ENCODE measurements around the gene OGA. TPM values are rescaled to one million over a fixed set of nuclear protein-coding genes. Genes with fewer than 3 reads are reported as not detected.
A peak's percentile ranks its signal among the peaks of the same experiment; 100 is the strongest.

OGA gene
- total and polyA plus RNA-seq, 9 of the 15 experiments (the other 6 are each of a cell fraction or from before 2014, with no cell fraction given): 13.5 to 73.5 (median 59.5) TPM

DNA sequence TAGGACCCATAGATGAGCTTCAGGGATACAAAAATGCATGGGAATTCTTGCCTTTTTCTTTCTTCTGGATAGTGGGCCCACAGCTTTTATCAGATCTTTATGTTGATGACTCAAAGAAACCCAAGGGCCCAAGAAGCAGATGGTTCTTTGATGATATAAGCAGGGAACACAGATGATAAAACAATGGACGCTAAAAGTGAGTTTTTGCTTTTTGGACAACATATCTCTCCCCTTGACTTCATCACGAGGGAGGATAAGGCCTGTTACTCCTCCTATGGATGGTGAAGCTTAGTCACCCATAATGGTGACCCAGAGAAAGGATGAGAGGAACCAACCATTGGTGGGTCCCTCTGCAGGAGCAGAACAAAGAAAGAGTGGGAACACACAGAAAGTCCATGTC is 6.5 kb upstream of the OGA start (continued):
- TF ChIP-seq DEAF1 (CRISPR knock-in tag; IDR thresholded peaks at IDR 0.05): no peak
- TF ChIP-seq STAT5B (CRISPR knock-in tag; IDR thresholded peaks at IDR 0.05): no peak
- TF ChIP-seq HBP1 (CRISPR knock-in tag; IDR thresholded peaks at IDR 0.05): no peak
- peak; percentile 65 for TF ChIP-seq STAT5A (IDR thresholded peaks at IDR 0.05; ENCODE audit: borderline replicate concordance, low read length)
- TF ChIP-seq, protein P1, sequence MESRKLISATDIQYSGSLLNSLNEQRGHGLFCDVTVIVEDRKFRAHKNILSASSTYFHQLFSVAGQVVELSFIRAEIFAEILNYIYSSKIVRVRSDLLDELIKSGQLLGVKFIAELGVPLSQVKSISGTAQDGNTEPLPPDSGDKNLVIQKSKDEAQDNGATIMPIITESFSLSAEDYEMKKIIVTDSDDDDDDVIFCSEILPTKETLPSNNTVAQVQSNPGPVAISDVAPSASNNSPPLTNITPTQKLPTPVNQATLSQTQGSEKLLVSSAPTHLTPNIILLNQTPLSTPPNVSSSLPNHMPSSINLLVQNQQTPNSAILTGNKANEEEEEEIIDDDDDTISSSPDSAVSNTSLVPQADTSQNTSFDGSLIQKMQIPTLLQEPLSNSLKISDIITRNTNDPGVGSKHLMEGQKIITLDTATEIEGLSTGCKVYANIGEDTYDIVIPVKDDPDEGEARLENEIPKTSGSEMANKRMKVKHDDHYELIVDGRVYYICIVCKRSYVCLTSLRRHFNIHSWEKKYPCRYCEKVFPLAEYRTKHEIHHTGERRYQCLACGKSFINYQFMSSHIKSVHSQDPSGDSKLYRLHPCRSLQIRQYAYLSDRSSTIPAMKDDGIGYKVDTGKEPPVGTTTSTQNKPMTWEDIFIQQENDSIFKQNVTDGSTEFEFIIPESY (CRISPR knock-in tag; IDR thresholded peaks at IDR 0.05): no peak
- TF ChIP-seq ZNF174 (CRISPR knock-in tag; IDR thresholded peaks at IDR 0.05): no peak
- TF ChIP-seq, protein P2, sequence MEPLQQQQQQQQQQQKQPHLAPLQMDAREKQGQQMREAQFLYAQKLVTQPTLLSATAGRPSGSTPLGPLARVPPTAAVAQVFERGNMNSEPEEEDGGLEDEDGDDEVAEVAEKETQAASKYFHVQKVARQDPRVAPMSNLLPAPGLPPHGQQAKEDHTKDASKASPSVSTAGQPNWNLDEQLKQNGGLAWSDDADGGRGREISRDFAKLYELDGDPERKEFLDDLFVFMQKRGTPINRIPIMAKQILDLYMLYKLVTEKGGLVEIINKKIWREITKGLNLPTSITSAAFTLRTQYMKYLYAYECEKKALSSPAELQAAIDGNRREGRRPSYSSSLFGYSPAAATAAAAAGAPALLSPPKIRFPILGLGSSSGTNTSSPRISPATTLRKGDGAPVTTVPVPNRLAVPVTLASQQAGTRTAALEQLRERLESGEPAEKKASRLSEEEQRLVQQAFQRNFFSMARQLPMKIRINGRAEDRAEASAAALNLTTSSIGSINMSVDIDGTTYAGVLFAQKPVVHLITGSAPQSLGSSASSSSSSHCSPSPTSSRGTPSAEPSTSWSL (CRISPR knock-in tag; IDR thresholded peaks at IDR 0.05; ENCODE audit: borderline replicate concordance): no peak
- TF ChIP-seq DLX4 (CRISPR knock-in tag; IDR thresholded peaks at IDR 0.05): no peak
- TF ChIP-seq, protein P3, sequence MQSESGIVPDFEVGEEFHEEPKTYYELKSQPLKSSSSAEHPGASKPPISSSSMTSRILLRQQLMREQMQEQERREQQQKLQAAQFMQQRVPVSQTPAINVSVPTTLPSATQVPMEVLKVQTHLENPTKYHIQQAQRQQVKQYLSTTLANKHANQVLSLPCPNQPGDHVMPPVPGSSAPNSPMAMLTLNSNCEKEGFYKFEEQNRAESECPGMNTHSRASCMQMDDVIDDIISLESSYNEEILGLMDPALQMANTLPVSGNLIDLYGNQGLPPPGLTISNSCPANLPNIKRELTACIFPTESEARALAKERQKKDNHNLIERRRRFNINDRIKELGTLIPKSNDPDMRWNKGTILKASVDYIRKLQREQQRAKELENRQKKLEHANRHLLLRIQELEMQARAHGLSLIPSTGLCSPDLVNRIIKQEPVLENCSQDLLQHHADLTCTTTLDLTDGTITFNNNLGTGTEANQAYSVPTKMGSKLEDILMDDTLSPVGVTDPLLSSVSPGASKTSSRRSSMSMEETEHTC (IDR thresholded peaks at IDR 0.05): peak; percentile 79
- no peak for TF ChIP-seq TGIF2 (CRISPR knock-in tag; IDR thresholded peaks at IDR 0.05)
- no peak for TF ChIP-seq ETS2 (tag; IDR thresholded peaks at IDR 0.05; ENCODE audit: borderline replicate concordance, poor library complexity, severe bottlenecking)
- TF ChIP-seq, protein P4, sequence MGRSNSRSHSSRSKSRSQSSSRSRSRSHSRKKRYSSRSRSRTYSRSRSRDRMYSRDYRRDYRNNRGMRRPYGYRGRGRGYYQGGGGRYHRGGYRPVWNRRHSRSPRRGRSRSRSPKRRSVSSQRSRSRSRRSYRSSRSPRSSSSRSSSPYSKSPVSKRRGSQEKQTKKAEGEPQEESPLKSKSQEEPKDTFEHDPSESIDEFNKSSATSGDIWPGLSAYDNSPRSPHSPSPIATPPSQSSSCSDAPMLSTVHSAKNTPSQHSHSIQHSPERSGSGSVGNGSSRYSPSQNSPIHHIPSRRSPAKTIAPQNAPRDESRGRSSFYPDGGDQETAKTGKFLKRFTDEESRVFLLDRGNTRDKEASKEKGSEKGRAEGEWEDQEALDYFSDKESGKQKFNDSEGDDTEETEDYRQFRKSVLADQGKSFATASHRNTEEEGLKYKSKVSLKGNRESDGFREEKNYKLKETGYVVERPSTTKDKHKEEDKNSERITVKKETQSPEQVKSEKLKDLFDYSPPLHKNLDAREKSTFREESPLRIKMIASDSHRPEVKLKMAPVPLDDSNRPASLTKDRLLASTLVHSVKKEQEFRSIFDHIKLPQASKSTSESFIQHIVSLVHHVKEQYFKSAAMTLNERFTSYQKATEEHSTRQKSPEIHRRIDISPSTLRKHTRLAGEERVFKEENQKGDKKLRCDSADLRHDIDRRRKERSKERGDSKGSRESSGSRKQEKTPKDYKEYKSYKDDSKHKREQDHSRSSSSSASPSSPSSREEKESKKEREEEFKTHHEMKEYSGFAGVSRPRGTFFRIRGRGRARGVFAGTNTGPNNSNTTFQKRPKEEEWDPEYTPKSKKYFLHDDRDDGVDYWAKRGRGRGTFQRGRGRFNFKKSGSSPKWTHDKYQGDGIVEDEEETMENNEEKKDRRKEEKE (IDR thresholded peaks at IDR 0.05; ENCODE audit: borderline replicate concordance in 1 of 2, control insufficient read depth in 1 of 2, low read depth in 2 of 2, low read length in 1 of 2): no peak
- TF ChIP-seq ZBTB26 (CRISPR knock-in tag; IDR thresholded peaks at IDR 0.05): no peak

Data from K562 (cell line).